LNCaP clone FGC (cell line): ENCODE results near the gene FLRT2.

Experiments used
- DNase-seq: peaks from one replicate; pipeline ENCODE4 v3.0.0-alpha.2; 2011; ENCODE audit warnings: low read depth
- H3K4me3 ChIP-seq: 2 replicates; pipeline ENCODE4 v1.5.1; 2011; ENCODE audit warnings: mild to moderate bottlenecking, low read depth, low read length, control low read depth
- TF ChIP-seq, protein P1 (sequence below): IDR thresholded peaks from 2 replicates; pipeline ENCODE4 v1.5.1; 2012; ENCODE audit warnings: mild to moderate bottlenecking; ENCODE audit not compliant: control insufficient read depth, insufficient read depth; ENCODE audit errors: extremely low read depth

FLRT2 gene

DNA sequence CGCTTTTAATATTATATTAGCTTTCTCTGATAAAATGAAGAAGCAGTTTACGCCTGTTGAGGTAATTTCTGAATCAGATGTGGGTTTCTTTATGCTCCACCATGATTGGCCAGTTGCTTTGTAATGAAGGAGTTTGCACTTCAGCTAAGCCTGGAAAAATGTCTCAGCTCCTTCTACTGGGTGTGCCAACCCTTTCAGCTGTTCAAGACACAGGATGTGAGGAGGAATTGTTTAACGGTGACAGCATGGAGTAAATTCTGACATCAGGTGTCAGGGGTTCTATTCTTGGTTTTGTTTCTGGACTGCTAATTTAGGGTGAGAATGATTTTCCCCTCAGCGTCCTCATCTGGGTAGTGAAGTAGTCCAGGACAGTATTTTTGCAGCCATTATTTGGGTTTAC is 43.5 kb downstream of the FLRT2 start:
- TF ChIP-seq, protein P1, sequence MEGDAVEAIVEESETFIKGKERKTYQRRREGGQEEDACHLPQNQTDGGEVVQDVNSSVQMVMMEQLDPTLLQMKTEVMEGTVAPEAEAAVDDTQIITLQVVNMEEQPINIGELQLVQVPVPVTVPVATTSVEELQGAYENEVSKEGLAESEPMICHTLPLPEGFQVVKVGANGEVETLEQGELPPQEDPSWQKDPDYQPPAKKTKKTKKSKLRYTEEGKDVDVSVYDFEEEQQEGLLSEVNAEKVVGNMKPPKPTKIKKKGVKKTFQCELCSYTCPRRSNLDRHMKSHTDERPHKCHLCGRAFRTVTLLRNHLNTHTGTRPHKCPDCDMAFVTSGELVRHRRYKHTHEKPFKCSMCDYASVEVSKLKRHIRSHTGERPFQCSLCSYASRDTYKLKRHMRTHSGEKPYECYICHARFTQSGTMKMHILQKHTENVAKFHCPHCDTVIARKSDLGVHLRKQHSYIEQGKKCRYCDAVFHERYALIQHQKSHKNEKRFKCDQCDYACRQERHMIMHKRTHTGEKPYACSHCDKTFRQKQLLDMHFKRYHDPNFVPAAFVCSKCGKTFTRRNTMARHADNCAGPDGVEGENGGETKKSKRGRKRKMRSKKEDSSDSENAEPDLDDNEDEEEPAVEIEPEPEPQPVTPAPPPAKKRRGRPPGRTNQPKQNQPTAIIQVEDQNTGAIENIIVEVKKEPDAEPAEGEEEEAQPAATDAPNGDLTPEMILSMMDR = no peak
- no peak overlapping the region for H3K4me3 ChIP-seq
- DNase-seq = no peak

DNA sequence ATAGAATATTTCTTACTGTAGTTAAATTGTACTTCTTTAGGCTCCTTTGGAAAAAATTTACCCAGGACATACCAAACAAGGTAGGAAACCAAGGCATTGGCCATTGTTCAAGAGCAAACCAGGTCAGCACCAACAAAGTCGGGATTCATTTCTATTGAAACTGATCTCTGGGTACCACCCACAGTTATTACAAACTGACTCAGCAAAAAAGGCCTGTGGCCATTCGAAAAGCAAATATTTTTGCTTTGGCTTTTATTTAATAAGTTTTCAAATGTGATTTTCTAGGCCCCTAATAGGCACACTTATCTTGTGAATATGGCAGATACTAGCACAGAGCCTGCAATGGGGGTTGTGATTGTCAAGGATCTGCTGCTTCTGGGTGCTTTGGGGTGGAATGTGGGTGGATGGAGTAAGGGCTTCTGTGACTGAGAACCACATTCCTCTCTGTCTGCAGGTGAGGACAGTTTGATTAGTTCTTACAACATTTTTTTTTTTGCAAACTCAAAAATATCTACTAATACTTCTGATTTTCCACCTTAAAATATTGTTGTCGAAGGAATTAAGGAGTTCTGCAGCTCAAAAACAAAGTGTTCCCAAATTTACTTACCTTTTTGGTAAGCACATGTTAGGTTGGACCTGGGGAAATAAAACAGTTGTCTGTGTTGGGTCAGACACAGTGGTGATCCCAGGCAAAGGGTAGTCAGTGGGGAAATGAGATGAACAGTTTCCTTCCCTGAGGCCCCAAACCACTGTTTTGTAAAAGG is 45.1 kb downstream of the FLRT2 start:
- TF ChIP-seq, protein P1 = no peak
- no peak overlapping the region for H3K4me3 ChIP-seq
- DNase-seq = no peak

DNA sequence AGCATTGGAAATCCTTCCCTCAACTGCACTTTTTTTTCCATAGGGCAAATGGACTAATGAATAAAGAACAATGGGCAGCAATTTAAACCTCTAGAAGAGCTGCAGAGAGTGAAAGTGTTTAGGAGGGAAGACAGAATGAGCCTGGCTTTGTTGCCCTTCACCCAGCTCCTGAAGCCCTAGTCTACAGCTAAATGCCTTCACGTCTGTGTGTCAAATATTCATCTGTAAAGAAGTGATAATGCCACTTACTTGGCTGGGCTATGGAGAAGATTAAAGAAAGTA is 45.6 kb downstream of the FLRT2 start:
- DNase-seq = no peak
- no peak overlapping the region for H3K4me3 ChIP-seq
- TF ChIP-seq, protein P1 = no peak

DNA sequence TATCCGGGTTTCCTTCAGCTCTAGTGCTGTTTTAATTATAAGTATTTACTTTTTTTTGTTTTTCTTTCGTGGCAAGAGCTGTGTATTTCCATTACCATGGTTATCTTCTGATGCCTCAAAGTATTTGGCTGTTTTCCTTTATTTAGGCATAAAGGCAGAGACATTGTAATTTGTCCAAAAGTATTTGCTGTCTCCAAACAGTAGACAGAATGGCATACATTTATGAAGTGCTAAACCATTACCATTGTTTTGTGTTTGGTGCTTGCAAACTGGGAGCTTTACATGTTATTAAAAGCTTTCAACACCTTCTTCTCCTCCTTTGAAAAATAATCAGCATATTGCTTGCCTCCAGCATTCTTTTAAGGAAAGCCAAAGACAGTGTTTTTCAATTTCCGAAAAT is 46.3 kb downstream of the FLRT2 start:
- TF ChIP-seq, protein P1 = no peak
- DNase-seq = no peak
- H3K4me3 ChIP-seq = no peak overlapping the region

DNA sequence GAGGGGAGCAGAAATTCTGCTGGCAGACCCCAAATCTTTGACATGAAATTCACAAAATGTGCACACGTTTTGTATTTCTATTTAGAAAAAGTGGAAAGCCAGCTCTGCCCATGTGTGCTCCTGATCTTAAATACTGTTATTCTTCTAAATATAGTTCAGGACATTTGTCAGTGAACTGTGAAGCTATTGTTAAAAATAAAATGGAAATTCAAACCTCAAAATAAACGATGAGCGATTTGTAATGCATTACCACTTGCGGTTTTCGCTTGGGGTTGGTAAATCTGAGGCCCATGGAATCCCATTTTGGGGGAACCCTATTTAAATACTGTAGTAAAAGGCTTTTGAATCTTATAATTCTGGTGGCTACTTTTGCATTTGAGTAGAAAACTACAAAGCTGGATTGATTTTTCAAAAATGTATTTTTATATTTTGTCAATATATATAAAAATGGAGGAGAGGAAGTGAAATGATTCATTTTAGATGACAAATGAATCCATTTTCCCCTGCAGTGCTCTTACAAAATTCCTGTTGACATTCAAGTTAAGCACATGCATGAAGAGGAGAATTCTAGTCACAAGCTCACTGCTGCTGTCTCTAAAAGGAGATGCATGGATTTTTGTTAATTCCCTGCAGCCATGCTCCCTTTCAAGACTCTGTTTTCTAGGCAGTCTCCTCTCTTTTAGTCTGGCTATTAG is 47.1 kb downstream of the FLRT2 start:
- DNase-seq = no peak
- TF ChIP-seq, protein P1 = no peak
- no peak overlapping the region for H3K4me3 ChIP-seq

DNA sequence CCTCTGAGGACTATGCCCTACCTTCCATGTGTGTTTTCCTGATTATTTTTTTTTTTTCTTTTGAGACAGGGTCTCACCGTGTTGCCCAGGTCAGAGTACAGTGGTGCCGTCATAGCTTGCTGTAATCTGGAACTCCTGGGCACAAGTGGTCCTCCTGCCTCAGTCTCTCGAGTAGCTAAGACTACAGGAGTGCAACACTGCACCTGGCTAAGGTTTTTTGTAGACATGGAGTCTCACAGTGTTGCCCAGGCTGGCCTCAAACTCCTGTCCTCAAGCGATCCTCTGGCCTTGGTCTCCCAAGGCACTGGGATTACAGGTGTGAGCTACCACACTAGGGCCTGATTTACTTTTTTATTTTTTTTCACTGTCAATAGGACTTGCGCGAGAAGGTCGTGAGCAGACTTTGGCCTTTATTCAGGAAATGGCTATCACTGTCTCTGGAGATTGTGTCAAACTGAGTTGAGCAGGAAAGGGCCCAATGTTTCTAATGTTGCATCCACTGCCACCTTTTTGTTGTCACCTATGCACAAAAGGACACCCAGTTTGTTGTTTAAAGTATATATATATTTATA is 47.7 kb downstream of the FLRT2 start:
- TF ChIP-seq, protein P1 = no peak
- no peak overlapping the region for H3K4me3 ChIP-seq

DNA sequence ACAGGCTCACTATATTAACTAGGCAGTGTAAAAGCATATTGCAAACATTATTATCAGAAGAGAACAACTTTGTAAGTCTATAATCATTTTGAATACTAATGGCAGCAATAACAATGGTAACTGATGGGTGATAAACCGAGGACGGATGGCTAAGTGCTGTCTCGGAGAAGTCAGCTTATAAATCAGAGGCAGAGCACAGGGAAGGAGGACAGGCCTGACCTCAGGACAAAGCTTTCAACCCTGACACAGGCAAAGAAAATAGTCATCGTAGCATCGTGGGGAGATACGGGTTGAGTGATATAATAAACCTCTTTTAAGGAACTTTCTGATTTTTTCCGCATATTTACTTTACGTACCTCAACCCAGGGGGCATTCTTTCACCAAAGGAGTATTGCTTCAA is 48.4 kb downstream of the FLRT2 start:
- TF ChIP-seq, protein P1 = no peak
- no peak for DNase-seq

More for the DNA sequence above, 47.7 kb downstream of the FLRT2 start:
- no peak for DNase-seq

More for the DNA sequence above, 48.4 kb downstream of the FLRT2 start:
- no peak overlapping the region for H3K4me3 ChIP-seq
